ENCODE data around the gene WDFY3. TPM values are rescaled to one million over a fixed set of nuclear protein-coding genes. Genes with fewer than 3 reads are reported as not detected.
A peak's percentile ranks its signal among the peaks of the same experiment; 100 is the strongest.

WDFY3 gene
- total and polyA plus RNA-seq, 2 of the 4 experiments (the other 2 are of a cell fraction): 12.5 to 58.1 TPM

- Histone ChIP-seq H2AK5ac (ENCODE audit: low read depth, low read length) (no peak overlapping the region), H3K56ac (ENCODE audit: extremely low read depth, insufficient read depth, low read length) (no peak overlapping the region), H4K20me1 (ENCODE audit: insufficient read depth, low read length) (no peaks in the 10 kb centered on the region; the same call in 1 of the 2 replicates), H3K79me1 (ENCODE audit: low read depth in 1 of 2, low read length in 2 of 2) (no peaks in the 10 kb centered on the region; a peak in 1 of 4 replicates), H3K9me3 (ENCODE audit: control insufficient read depth, insufficient read depth, low read length) (no peaks in the 10 kb centered on the region), H2AFZ (replicated peaks; ENCODE audit: low read length, poor library complexity) (no peak overlapping the region), H3K14ac (replicated peaks; ENCODE audit: low read depth, low read length) (no peak overlapping the region), H4K8ac (ENCODE audit: low read depth in 2 of 2, low read length in 2 of 2) (no peak overlapping the region), H2BK20ac (ENCODE audit: low read depth, low read length) (no peak overlapping the region), H3K4ac (ENCODE audit: low read depth, low read length) (no peak overlapping the region), H3K4me3 (ENCODE audit: insufficient read depth, low read depth, low read length) (no peak overlapping the region), H3K9ac (ENCODE audit: low read depth, low read length) (no peak overlapping the region), H2BK15ac (ENCODE audit: low read depth, low read length) (no peak overlapping the region), H3K9me1 (ENCODE audit: insufficient read depth, low read length) (0 out of 2 replicates have a peak, but pooled peaks cover 6% of the 10 kb centered on the region), H3K4me2 (ENCODE audit: low read depth, low read length) (no peak overlapping the region), H2BK5ac (ENCODE audit: low read depth, low read length, poor library complexity, severe bottlenecking) (no peak overlapping the region), H3K27me3 (ENCODE audit: control insufficient read depth, insufficient read depth, low read length) (no peaks in the 10 kb centered on the region), H4K91ac (ENCODE audit: insufficient read depth, low read depth, low read length) (no peak overlapping the region), H3K23ac (ENCODE audit: low read depth, low read length) (no peak overlapping the region), H3K36me3 (ENCODE audit: control insufficient read depth, insufficient read depth, low read length) (peaks cover 33% of the 10 kb centered on the region), H4K5ac (ENCODE audit: low read depth, low read length) (no peak overlapping the region), H2BK120ac (ENCODE audit: low read depth, low read length) (no peak overlapping the region), H3K27ac (ENCODE audit: insufficient read depth, low read length) (no peak overlapping the region), H3K18ac (ENCODE audit: low read depth, low read length) (no peak overlapping the region), H3K4me1 (ENCODE audit: control insufficient read depth, insufficient read depth, low read length) (no peaks in the 10 kb centered on the region), H2AK9ac (replicated peaks; ENCODE audit: low read depth, low read length, poor library complexity) (no peak overlapping the region)
- ATAC-seq (ENCODE audit: low read depth) (peak; percentile 59), DNase-seq (peak; percentile 65)
- in situ Hi-C loops (cut with MboI; ENCODE audit: low sequenced_read_pairs): loop anchor here (5.0 kb wide), 1 partner anchor 217 kb away; the partner anchor contains the start of gene WDFY3
- TF ChIP-seq FOS (IDR thresholded peaks at IDR 0.05; ENCODE audit: low read depth, low read length) (no peak), SMC3 (IDR thresholded peaks at IDR 0.05; ENCODE audit: low read depth, low read length) (peak; percentile 76), RAD21 (IDR thresholded peaks at IDR 0.05; ENCODE audit: low read length) (peak; percentile 60), CHD1 (IDR thresholded peaks at IDR 0.05; ENCODE audit: low read depth, low read length) (no peak), BHLHE40 (IDR thresholded peaks at IDR 0.05; ENCODE audit: low read depth, low read length) (no peak), RFX5 (IDR thresholded peaks at IDR 0.05; ENCODE audit: low read depth, low read length) (no peak), RCOR1 (IDR thresholded peaks at IDR 0.05; ENCODE audit: insufficient replicate concordance, low read length) (no peak), MAFK (IDR thresholded peaks at IDR 0.05; ENCODE audit: low read depth, low read length) (no peak), ELK1 (IDR thresholded peaks at IDR 0.05; ENCODE audit: borderline replicate concordance, low read depth, low read length) (no peak), CTCF (conservative IDR thresholded peaks at IDR 0.05; ENCODE audit: low read depth, low read length) (peak; percentile 64), POLR2A (IDR thresholded peaks at IDR 0.05; ENCODE audit: low read depth, low read length) (no peak)
- dilution Hi-C loops (cut with HindIII; ENCODE audit: low sequenced_read_pairs, unreplicated experiment): no loop called here
- intact Hi-C loops (cut with micrococcal nuclease): loop anchor here (1.0 to 5.0 kb wide), 3 partner anchors 217 to 1108 kb away; no protein-coding TSS in a partner anchor
- ChIA-PET POLR2A (ENCODE audit: unreplicated experiment) (no interaction called here), CTCF (interaction anchor here (0.6 to 1.7 kb wide), 14 partner anchors 13 to 313 kb away, joined by 3 to 10 read pairs (median 4); partner anchors contain the start of gene WDFY3)
- BruUV-seq (replicated peaks): no TSS peak
- WGBS, 2 experiments (ENCODE audit: extremely low coverage in 2 of 2, insufficient read length in 1 of 2): no CpG with 5 or more reads among the region's 1 CpG
These were observed 216.1 kb downstream of the WDFY3 start for GRCh38 chr4:84750260-84750959.
